Adrenal gland (tissue), 12 donors: ENCODE data around the gene SAP30BP. TPM values are rescaled to one million over a fixed set of nuclear protein-coding genes. Genes with fewer than 3 reads are reported as not detected.

Experiments used
- DNase-seq, 7 donors: peaks; one replicate each; pipeline ENCODE4 v3.0.0-alpha.2; 2019 to 2020
- H3K27ac ChIP-seq, 5 donors: fragments of 200-600 bp; sonication (generic) in 4 of 5; 1 replicate in 3 of 5; 2 replicates in 2 of 5; pipeline versions ENCODE4 v1.5.1 to v1.8.0; 2016 to 2020; ENCODE audit warnings: mild to moderate bottlenecking in 1 of 5
- H3K27me3 ChIP-seq: fragments of 200-600 bp; 2 replicates; pipeline ENCODE4 v1.8.0; 2021
- H3K36me3 ChIP-seq, 2 donors: fragments of 200-600 bp; replicated peaks in 1 of 2; 1 replicate in 1 of 2; 2 replicates in 1 of 2; pipeline versions ENCODE4 v1.5.1 to v1.8.0; 2018 to 2022
- H3K4me1 ChIP-seq, 2 donors: fragments of 200-600 bp; replicated peaks in 1 of 2; 1 replicate in 1 of 2; 2 replicates in 1 of 2; pipeline versions ENCODE4 v1.5.1 to v1.8.0; 2018 to 2021
- H3K4me3 ChIP-seq, 4 donors: fragments of 200-600 bp; sonication (generic) in 3 of 4; one replicate each; pipeline ENCODE4 v1.5.1; 2016 to 2018
- H3K9me3 ChIP-seq, 3 donors: fragments of 200-600 bp; sonication (generic) in 1 of 3; replicated peaks in 1 of 3; 1 replicate in 2 of 3; 2 replicates in 1 of 3; pipeline versions ENCODE4 v1.5.1 to v1.8.0; 2016 to 2021
- POLR2A ChIP-seq, 2 donors: fragments of 450-650 bp; IDR thresholded peaks; one replicate each; pipeline ENCODE4 v1.6.1; 2017; ENCODE audit warnings: antibody characterized with exemption in 2 of 2, mild to moderate bottlenecking in 2 of 2, moderate library complexity in 1 of 2
- WGBS, 4 donors: extraction: QIAGEN DNeasy Blood & Tissue Kit in 2 of 4; methylation state at CpG; one replicate each; pipeline versions ENCODE4 v1.1.5 to v1.1.7; 2013 to 2017; 5-methylcytosine and 5-hydroxymethylcytosine counted together
- intact Hi-C, 2 donors: fragments of 100-400 bp; cut with DNase I; formaldehyde crosslinking; loops; one replicate each; pipeline versions ENCODE4 v1.14.1 to v1.15.0; 2022 to 2023
- polyA plus RNA-seq, 3 donors: library from polyadenylated mRNA; stranded (reverse); fragments of 200-250 nt in 2 of 3; fragments of 350-450 nt in 1 of 3; fragmentation: Illumina TruSeq in 1 of 3; extraction: RNeasy Lipid Tissue Mini Kit (QIAGEN cat#74804) in 1 of 3; gene quantifications; one replicate each; pipeline ENCODE4 v1.2.3, GENCODE V29; 2013 to 2014
- total RNA-seq, 9 donors: library from RNA; depleted of rRNA in 4 of 9; stranded (reverse); fragments of >200 nt in 4 of 9; fragments of 120-200 nt in 1 of 9; fragmentation: NEBNext Ultra II Directional in 1 of 9; extraction: Animal tissue kit (Norgen Biotek cat#: 25700) in 1 of 9; gene quantifications; one replicate each; pipeline versions ENCODE4 v1.1.0 to v1.2.4, GENCODE V29; 2013 to 2023
- TF ChIP-seq, protein P1 (sequence below), 6 experiments: fragments of 450-650 bp in 4 of 6; fragments of 200-600 bp in 2 of 6; sonication (generic) in 1 of 6; IDR thresholded peaks; 1 replicate in 5 of 6; 2 replicates in 1 of 6; pipeline versions ENCODE4 v1.5.1 to v1.8.0; 2016 to 2021; ENCODE audit warnings: antibody characterized with exemption in 6 of 6, mild to moderate bottlenecking in 2 of 6, moderate library complexity in 1 of 6
- donor health status: healthy with polysubstance abuse.
- donor health status: Bipolar disorder and iron deficiency.
- donor health status: DM: yes; HTN: yes; CAD: no.
- donor health status: DM: no; HTN: no; CAD: no.
- donor health status: DM: no; HTN: no; CAD: no.
- donor health status: DM: yes; HTN: yes; CAD: no.

SAP30BP gene
- total and polyA plus RNA-seq, 12 donors, result 45.3 to 130 (median 69.1) TPM

DNA sequence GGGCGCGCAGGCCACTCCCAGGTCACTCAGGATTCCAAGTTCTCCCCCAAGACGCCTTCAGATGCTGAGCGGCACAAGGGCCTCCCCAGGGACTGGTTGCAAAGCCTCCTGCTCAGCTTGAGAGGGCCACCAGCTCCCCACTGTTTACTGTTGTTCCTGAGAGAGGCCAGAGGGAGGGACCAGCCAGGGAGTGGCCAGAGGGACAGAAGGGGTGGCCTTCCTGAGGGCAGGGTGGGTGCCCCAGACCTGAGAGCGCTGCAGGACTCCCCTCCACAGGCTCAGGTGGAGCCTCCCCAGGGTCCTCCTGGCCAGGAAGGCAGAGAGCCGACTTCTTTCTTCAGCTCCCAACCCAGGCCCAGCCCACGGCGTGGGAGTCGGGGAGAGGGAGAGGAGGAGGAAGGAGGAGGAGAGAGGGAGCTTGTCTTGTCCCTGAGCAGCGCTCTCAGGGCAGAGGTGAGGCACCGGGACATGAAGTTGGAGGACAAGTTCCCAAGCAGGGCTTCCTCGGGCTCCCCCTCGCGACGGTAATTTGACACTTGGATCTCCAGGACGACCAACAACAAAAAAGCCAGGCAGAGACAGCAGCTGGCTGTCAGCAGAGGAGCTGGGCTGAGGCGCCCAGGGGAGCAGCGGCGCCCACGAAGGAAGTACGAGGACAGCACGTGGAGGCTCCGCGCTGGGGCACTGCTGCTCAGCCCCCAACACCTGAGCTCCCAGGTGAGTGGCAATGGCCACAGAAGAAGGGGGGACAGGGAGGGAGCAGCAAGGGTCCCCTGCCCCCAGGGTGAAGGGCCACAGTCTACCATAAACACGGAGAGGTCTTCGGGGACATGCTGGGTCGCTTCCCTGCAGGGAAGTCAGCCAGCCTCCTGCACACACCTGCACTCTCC lies 33.4 kb upstream of the SAP30BP start:
- TF ChIP-seq POLR2A (IDR thresholded peaks at IDR 0.05), result no peak
- TF ChIP-seq, protein P1, sequence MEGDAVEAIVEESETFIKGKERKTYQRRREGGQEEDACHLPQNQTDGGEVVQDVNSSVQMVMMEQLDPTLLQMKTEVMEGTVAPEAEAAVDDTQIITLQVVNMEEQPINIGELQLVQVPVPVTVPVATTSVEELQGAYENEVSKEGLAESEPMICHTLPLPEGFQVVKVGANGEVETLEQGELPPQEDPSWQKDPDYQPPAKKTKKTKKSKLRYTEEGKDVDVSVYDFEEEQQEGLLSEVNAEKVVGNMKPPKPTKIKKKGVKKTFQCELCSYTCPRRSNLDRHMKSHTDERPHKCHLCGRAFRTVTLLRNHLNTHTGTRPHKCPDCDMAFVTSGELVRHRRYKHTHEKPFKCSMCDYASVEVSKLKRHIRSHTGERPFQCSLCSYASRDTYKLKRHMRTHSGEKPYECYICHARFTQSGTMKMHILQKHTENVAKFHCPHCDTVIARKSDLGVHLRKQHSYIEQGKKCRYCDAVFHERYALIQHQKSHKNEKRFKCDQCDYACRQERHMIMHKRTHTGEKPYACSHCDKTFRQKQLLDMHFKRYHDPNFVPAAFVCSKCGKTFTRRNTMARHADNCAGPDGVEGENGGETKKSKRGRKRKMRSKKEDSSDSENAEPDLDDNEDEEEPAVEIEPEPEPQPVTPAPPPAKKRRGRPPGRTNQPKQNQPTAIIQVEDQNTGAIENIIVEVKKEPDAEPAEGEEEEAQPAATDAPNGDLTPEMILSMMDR (IDR thresholded peaks at IDR 0.05), result peak; percentile 30 to 53 (median 48)
- peak overlapping the region in 4 of 5 donors; percentile 51 to 80 (median 70) for H3K27ac ChIP-seq
- WGBS, 4 donors, result 8 to 18% (median 15%) methylated on average over 14 to 27 of the region's 27 CpGs
- intact Hi-C loops, result loop anchor here in 1 of 2 donors (5.0 kb wide), 1 partner anchor 114 kb away; no protein-coding TSS in a partner anchor
- no peak overlapping the region for H3K4me3 ChIP-seq
- no peaks in the 10 kb centered on the region for H3K9me3 ChIP-seq
- H3K4me1 ChIP-seq, result peaks cover 14 to 18% of the 10 kb centered on the region in 2 donors
- no peaks in the 10 kb centered on the region for H3K27me3 ChIP-seq
- no peaks in the 10 kb centered on the region for H3K36me3 ChIP-seq
- DNase-seq, result peak; percentile 88 to 97 (median 94)

DNA sequence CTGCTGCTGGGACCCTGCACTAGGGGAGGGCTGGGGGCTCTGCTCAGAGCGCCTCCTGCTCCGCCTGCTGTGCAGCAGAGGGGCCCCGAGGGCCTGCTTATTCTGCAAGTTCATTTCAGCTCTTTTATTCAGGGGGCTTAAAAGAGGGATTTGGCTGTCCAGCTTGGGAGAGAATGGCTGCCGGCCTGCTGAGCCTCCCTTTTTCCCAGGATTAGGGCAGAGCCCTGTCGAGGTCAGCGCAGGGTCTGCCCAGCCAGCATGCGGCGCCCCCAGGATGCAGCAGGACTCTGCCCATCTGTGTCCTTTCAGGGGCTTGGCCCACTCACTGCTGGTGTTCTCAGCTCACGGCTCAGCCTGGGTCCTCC lies 32.8 kb upstream of the SAP30BP start:
- H3K27ac ChIP-seq, result peak overlapping the region in 2 of 5 donors; percentile 72 to 80
- WGBS, 4 donors, result 76 to 91% (median 78%) methylated on average over 4 to 9 of the region's 9 CpGs
- no peaks in the 10 kb centered on the region for H3K36me3 ChIP-seq

DNA sequence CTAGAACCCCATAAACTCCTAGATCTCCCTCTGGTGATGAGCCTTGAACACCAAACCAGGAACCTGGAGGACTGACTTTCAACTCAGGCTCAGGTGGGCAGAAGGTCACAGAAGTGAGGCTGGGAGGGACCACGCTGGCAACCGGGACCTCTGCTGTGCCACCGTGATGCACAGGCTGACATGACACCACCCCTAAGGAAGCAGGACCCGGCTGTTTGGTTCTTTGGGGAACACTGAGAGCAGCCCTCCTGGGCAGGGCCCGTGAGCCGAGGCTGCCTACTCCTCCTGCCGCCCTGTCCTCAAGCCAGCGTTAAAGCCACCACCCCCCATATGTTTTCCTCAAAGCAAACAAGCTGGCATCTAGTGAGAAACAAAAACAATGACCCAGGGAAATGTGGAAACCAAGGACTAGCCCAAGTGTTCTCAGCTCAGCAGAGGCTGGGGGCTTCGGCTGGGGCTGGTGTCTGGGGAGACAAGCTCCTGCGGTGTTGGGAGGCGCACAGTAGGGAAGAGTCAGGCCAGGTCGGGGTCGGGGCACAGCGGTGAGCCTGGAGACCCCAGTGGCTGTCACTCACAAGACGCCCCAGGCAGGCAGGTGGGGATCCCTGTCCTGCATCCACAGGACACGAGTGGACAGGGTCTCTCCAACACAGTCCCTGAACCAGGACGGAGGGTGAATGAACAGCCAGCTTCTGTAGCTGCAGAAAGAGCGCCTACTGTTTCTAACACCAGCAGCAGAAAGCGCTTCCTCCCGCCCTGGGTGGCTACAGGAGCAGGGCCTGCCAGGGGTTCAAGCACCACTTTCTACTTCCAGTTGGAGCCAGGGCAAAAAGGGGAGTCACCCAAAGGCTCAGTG lies 32.2 kb upstream of the SAP30BP start:
- Histone ChIP-seq H3K36me3 (no peaks in the 10 kb centered on the region), H3K27ac (no peak overlapping the region), H3K4me1 (peaks cover 14 to 18% of the 10 kb centered on the region in 2 donors), H3K27me3 (no peaks in the 10 kb centered on the region), H3K4me3 (no peak overlapping the region), H3K9me3 (no peaks in the 10 kb centered on the region)
- DNase-seq, result no peak
- intact Hi-C loops, result loop anchor here in 1 of 2 donors (5.0 kb wide), 1 partner anchor 112 kb away; no protein-coding TSS in a partner anchor
- TF ChIP-seq, protein P1 (IDR thresholded peaks at IDR 0.05), result no peak
- no peak for TF ChIP-seq POLR2A (IDR thresholded peaks at IDR 0.05)
- 71 to 90% (median 88%) methylated on average over 10 to 20 of the region's 20 CpGs for WGBS, 4 donors

More for the DNA sequence above, 32.8 kb upstream of the SAP30BP start:
- Histone ChIP-seq H3K4me3 (no peak overlapping the region), H3K27me3 (no peaks in the 10 kb centered on the region), H3K4me1 (peaks cover 14 to 18% of the 10 kb centered on the region in 2 donors), H3K9me3 (no peaks in the 10 kb centered on the region)
- no peak for DNase-seq
- intact Hi-C loops, result loop anchor here in 1 of 2 donors (5.0 kb wide), 1 partner anchor 113 kb away; no protein-coding TSS in a partner anchor
- TF ChIP-seq POLR2A (IDR thresholded peaks at IDR 0.05), result no peak
- TF ChIP-seq, protein P1 (IDR thresholded peaks at IDR 0.05), result no peak
